Astrocyte of the spinal cord (primary cell): ENCODE results near the gene FGF1.

Experiments used
- DNase-seq: peaks from one replicate; pipeline ENCODE4 v3.0.0; 2011; ENCODE audit warnings: low read depth, low spot score
- H3K4me3 ChIP-seq: 2 replicates; pipeline ENCODE4 v1.5.1; 2011; ENCODE audit warnings: low read depth, mild to moderate bottlenecking, low read length, moderate library complexity
- CTCF ChIP-seq: IDR thresholded peaks from 2 replicates; pipeline ENCODE4 v1.5.1; 2012; ENCODE audit warnings: low read depth, mild to moderate bottlenecking, low read length, inconsistent platforms
- in situ Hi-C: cut with HindIII; loops from 2 replicates; pipeline ENCODE4 v1.10.0; 2017; ENCODE audit warnings: low sequenced_read_pairs

Gene FGF1

GRCh38 chr5:142664067-142664466 lies 21.8 kb downstream of the FGF1 start:
- in situ Hi-C loops: no loop called here
- H3K4me3 ChIP-seq: no peak overlapping the region
- DNase-seq: no peak
- TF ChIP-seq CTCF: no peak

DNA sequence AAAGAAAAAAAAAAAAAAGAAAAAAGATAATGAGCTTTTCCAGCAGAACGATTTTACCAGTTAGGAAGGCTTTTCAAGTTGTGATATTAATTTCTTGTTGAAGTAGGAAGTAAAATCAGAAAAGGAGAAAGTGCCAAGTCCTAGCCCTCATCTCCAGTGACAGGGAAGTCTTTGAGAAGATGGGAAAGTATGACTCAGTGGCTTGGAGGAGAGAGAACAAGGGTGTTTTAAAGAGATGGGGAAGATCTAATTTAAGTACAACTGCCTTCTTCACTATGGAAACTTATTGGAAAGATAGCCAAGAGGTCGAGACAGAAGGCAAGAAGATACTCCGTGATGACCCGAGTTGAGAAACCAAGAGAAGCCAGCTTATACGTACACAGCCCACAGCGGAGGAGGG lies 22.6 kb downstream of the FGF1 start:
- TF ChIP-seq CTCF: no peak
- in situ Hi-C loops: no loop called here
- H3K4me3 ChIP-seq: no peak overlapping the region
- DNase-seq: no peak

DNA sequence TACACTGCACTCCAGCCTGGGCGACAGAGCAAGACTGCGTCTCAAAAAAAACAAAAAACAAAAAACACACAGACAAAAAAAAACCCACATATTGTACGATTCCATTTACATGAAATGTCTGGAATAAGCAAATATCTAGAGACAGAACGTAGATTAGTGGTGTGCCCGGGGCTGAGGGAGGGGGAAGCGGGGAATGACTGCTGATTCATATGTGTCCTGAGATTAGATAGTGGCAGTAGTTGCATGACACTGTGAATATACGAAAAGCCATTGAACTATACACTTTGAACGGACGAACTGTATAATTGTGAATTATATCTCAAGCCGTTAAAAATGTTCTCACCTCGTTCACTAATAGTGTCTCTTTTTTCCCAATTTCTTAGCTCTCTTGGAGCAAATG lies 23.9 kb downstream of the FGF1 start:
- in situ Hi-C loops: no loop called here
- H3K4me3 ChIP-seq: no peak overlapping the region
- TF ChIP-seq CTCF: no peak
- DNase-seq: no peak

GRCh38 chr5:142661143-142661542 lies 24.7 kb downstream of the FGF1 start:
- TF ChIP-seq CTCF: no peak
- H3K4me3 ChIP-seq: no peak overlapping the region
- no peak for DNase-seq
- in situ Hi-C loops: no loop called here

DNA sequence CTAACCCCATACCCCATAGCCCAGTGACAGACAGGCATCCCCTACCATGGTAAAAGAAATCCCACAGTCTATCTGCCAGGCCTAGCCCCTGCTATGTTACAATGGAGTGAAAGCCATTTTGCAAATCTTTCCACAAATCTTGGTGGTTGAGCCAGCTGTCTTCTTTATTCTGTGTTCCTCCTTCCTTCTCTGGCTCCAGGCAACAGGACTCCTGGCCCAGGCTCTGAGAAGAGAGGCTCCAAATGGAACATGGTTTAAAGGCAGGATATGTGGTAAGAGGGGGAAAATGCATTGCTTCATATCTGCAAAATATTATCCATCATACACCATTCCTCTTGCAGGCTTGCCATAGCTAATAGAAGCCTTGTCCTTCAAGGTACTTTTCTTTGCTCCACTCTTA lies 25.2 kb downstream of the FGF1 start:
- no peak for DNase-seq
- no peak for TF ChIP-seq CTCF
- H3K4me3 ChIP-seq: no peak overlapping the region
- in situ Hi-C loops: no loop called here

DNA sequence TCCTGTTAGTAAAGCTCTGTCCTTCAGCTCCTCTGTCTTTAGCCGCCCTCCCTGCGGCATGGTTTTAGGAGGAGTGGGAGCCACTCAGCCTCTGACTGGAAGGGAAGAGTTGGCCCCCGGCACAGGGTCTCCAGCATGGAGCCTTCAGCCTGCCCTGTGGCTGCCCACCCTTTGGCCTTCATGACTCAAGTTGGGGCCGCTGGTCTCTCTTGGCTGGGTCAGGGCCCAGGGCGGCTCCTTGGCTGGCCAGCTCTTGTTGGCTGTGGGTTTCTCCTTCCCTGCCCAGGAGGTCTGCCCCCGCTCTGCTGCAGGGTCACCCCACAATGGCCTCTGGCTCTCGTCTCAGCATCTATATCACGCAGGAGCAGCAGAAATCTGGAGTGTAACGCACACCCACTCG lies 25.7 kb downstream of the FGF1 start:
- no peak overlapping the region for H3K4me3 ChIP-seq
- no peak for TF ChIP-seq CTCF
- in situ Hi-C loops: no loop called here
- DNase-seq: no peak

- DNase-seq: no peak
- in situ Hi-C loops: no loop called here
Observed at GRCh38 chr5:142659405-142659804, 26.5 kb downstream of the FGF1 start.

More at GRCh38 chr5:142659405-142659804, 26.5 kb downstream of the FGF1 start:
- H3K4me3 ChIP-seq: no peak overlapping the region
- no peak for TF ChIP-seq CTCF
